ENCODE results near the gene SH3YL1. TPM values are rescaled to one million over a fixed set of nuclear protein-coding genes. Genes with fewer than 3 reads are reported as not detected.

The SH3YL1 gene
- total RNA-seq, 1 donor from 2014 or later: 55.5 TPM

DNA sequence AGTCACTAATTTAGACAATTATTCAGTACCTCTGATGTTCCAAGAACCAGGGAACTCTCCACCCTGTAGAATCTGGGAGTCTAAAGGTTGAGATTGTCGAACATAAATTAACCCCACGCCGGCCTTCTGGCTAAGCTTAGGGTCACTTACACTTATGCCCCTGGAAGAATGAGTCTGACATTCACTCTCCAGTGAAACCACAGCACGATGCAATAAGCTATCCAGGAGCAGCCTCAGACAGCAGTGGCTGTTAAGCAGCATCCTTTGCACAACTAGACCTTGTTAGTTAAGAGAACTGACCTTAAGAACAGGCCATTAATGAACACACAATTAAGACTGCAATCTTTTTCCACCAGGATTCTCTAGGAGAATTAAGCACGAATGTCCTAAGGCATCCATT, 25.0 kb downstream of the SH3YL1 start:
- TF ChIP-seq, protein P1, sequence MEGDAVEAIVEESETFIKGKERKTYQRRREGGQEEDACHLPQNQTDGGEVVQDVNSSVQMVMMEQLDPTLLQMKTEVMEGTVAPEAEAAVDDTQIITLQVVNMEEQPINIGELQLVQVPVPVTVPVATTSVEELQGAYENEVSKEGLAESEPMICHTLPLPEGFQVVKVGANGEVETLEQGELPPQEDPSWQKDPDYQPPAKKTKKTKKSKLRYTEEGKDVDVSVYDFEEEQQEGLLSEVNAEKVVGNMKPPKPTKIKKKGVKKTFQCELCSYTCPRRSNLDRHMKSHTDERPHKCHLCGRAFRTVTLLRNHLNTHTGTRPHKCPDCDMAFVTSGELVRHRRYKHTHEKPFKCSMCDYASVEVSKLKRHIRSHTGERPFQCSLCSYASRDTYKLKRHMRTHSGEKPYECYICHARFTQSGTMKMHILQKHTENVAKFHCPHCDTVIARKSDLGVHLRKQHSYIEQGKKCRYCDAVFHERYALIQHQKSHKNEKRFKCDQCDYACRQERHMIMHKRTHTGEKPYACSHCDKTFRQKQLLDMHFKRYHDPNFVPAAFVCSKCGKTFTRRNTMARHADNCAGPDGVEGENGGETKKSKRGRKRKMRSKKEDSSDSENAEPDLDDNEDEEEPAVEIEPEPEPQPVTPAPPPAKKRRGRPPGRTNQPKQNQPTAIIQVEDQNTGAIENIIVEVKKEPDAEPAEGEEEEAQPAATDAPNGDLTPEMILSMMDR (IDR thresholded peaks at IDR 0.05): no peak
- no peaks in the 10 kb centered on the region for H3K4me1 Mint-ChIP-seq (ENCODE audit: unreplicated experiment)
- DNase-seq (ENCODE audit: extremely low spot score, unreplicated experiment): no peak
- no peak overlapping the region for H3K4me3 Mint-ChIP-seq (ENCODE audit: unreplicated experiment)
- peaks cover 42% of the 10 kb centered on the region for H3K36me3 Mint-ChIP-seq (ENCODE audit: unreplicated experiment)
- peaks cover 12% of the 10 kb centered on the region for H3K9me3 Mint-ChIP-seq (ENCODE audit: unreplicated experiment)
- no peaks in the 10 kb centered on the region for H3K27me3 Mint-ChIP-seq (ENCODE audit: unreplicated experiment)
- no peak overlapping the region for H3K27ac Mint-ChIP-seq (ENCODE audit: unreplicated experiment)

DNA sequence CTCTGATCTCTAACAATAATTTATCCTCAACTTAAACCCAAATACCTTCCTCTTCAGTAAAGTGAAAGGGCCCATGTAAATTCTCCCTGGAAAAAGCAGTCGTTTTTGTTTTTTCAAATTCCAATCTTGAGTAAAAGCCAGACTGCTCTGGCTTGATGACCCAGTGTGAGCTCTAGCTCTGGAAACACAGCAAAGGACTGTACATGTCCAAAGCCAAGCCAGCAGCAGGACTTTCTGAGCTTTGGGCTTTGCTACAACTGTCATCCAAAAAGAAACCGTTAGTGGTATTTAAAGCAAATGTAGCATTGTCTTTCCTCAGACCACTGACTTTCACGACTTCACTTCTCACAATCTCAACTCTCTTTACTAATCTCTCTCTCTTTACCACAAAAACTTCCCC, 25.4 kb downstream of the SH3YL1 start:
- Mint-ChIP-seq H3K9me3 (ENCODE audit: unreplicated experiment) (peaks cover 12% of the 10 kb centered on the region), H3K27me3 (ENCODE audit: unreplicated experiment) (no peaks in the 10 kb centered on the region), H3K36me3 (ENCODE audit: unreplicated experiment) (peaks cover 42% of the 10 kb centered on the region), H3K4me1 (ENCODE audit: unreplicated experiment) (no peaks in the 10 kb centered on the region), H3K27ac (ENCODE audit: unreplicated experiment) (no peak overlapping the region), H3K4me3 (ENCODE audit: unreplicated experiment) (no peak overlapping the region)
- no peak for DNase-seq (ENCODE audit: extremely low spot score, unreplicated experiment)
- TF ChIP-seq, protein P1 (IDR thresholded peaks at IDR 0.05): no peak

DNA sequence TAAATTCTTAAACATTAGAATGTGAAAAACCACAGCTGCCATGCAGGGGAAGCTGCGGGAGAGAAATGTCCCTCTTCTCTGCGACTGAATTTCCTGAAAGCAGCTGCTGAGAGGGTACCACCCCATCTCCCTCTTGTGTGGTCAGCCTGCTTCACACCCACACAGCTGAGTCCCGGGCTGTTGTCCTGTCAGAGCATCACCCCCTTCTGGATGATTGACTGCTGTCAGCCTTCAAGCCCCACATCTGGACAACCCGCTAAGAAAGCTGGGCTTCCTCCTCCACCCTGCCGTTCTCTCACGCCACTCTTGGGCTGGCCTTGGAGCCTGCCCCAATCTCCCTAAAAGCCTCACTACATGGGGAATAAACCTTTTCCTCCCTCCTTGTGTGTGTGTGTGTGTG, 26.0 kb downstream of the SH3YL1 start:
- Mint-ChIP-seq H3K4me3 (ENCODE audit: unreplicated experiment) (no peak overlapping the region), H3K9me3 (ENCODE audit: unreplicated experiment) (peaks cover 6% of the 10 kb centered on the region), H3K27ac (ENCODE audit: unreplicated experiment) (no peak overlapping the region), H3K27me3 (ENCODE audit: unreplicated experiment) (no peaks in the 10 kb centered on the region), H3K4me1 (ENCODE audit: unreplicated experiment) (no peaks in the 10 kb centered on the region), H3K36me3 (ENCODE audit: unreplicated experiment) (peaks cover 41% of the 10 kb centered on the region)
- no peak for DNase-seq (ENCODE audit: extremely low spot score, unreplicated experiment)
- TF ChIP-seq, protein P1 (IDR thresholded peaks at IDR 0.05): no peak

DNA sequence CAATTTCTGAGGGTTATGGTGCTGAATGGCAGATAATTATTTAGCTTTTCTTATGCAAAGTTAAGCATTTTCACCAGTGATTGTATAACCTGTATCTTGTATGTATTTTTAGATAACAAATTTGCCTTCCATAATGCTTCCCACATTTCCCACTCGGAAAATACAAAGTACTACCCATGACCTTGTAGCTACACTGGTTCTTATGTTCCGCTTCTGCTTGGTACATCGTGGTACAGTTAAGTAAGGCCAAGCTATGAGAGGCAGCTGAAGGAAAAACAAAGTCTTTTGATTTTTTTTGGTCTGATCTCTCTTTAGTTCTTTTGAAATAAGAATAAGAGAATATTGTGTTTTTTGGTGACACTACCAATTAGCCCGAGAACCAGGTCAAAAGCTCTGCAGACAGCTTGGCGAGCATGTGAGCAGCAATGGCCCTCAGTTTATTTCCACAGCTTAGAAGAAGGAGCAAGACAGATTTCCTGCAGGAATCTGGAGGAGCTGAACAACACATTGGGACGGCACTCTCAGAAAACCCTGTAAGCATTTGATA, 26.8 kb downstream of the SH3YL1 start:
- Mint-ChIP-seq H3K36me3 (ENCODE audit: unreplicated experiment) (peaks cover 36% of the 10 kb centered on the region), H3K4me1 (ENCODE audit: unreplicated experiment) (no peaks in the 10 kb centered on the region), H3K9me3 (ENCODE audit: unreplicated experiment) (no peaks in the 10 kb centered on the region), H3K4me3 (ENCODE audit: unreplicated experiment) (no peak overlapping the region), H3K27me3 (ENCODE audit: unreplicated experiment) (no peaks in the 10 kb centered on the region), H3K27ac (ENCODE audit: unreplicated experiment) (no peak overlapping the region)
- TF ChIP-seq, protein P1 (IDR thresholded peaks at IDR 0.05): no peak
- DNase-seq (ENCODE audit: extremely low spot score, unreplicated experiment): no peak

DNA sequence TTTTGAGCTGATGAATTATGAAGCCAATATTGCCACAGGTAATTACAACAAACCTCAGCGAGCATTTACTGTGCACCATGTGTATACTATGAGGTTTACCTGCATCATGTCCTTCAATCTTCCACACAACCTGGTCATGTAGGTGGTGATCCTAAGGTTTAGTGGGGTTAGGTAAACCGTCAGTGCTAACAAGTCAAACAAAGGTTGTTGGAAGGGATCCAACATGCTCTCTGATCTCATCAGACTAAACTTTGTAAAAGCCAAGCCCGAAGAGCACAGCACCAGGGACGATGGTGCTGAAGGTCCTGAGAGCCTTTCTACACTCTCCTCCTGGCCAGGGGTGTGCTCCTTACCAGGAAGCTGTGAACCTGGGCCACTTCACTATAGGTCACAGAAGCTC, 29.4 kb downstream of the SH3YL1 start:
- Mint-ChIP-seq H3K27ac (ENCODE audit: unreplicated experiment) (no peak overlapping the region), H3K4me3 (ENCODE audit: unreplicated experiment) (no peak overlapping the region), H3K4me1 (ENCODE audit: unreplicated experiment) (no peaks in the 10 kb centered on the region), H3K36me3 (ENCODE audit: unreplicated experiment) (peaks cover 28% of the 10 kb centered on the region), H3K27me3 (ENCODE audit: unreplicated experiment) (no peaks in the 10 kb centered on the region), H3K9me3 (ENCODE audit: unreplicated experiment) (no peaks in the 10 kb centered on the region)
- TF ChIP-seq, protein P1 (IDR thresholded peaks at IDR 0.05): no peak
- DNase-seq (ENCODE audit: extremely low spot score, unreplicated experiment): no peak
